Sigmoid colon (tissue), 7 donors: ENCODE data around the gene IGBP1. TPM values are rescaled to one million over a fixed set of nuclear protein-coding genes. Genes with fewer than 3 reads are reported as not detected.
"Not testable (repeated sequence)": the region's sequence is repeated elsewhere in the genome, so short reads cannot be mapped to it uniquely, and the experiment has no call there.

Experiments
- DNase-seq: peaks from one replicate; pipeline ENCODE4 v3.0.0-alpha.2; 2019
- H3K27ac ChIP-seq, 4 donors: fragments of 200-600 bp; sonication (generic); one replicate each; pipeline ENCODE4 v1.5.1; 2016 to 2019; ENCODE audit warnings: mild to moderate bottlenecking in 1 of 4
- H3K27me3 ChIP-seq, 3 donors: fragments of 200-600 bp; sonication (generic); one replicate each; pipeline ENCODE4 v1.5.1; 2019; ENCODE audit warnings: mild to moderate bottlenecking in 1 of 3
- H3K36me3 ChIP-seq, 4 donors: fragments of 200-600 bp; sonication (generic); one replicate each; pipeline ENCODE4 v1.5.1; 2016 to 2019
- H3K4me1 ChIP-seq, 4 donors: fragments of 200-600 bp; sonication (generic); one replicate each; pipeline ENCODE4 v1.5.1; 2017 to 2019
- H3K4me3 ChIP-seq, 4 donors: fragments of 200-600 bp; sonication (generic); one replicate each; pipeline ENCODE4 v1.5.1; 2017 to 2019; ENCODE audit warnings: mild to moderate bottlenecking in 2 of 4, moderate library complexity in 1 of 4
- H3K9me3 ChIP-seq, 4 donors: fragments of 200-600 bp in 3 of 4; sonication (generic) in 3 of 4; one replicate each; pipeline versions ENCODE4 v1.5.1 to v1.6.1; 2013 to 2019
- EP300 ChIP-seq, 4 donors: sonication (generic); formaldehyde crosslinking; IDR thresholded peaks; one replicate each; pipeline ENCODE4 v1.6.1; 2017; ENCODE audit warnings: antibody characterized with exemption in 4 of 4
- POLR2A ChIP-seq, 2 donors: fragments of 450-650 bp; IDR thresholded peaks; one replicate each; pipeline ENCODE4 v1.6.1; 2016; ENCODE audit warnings: antibody characterized with exemption in 2 of 2, mild to moderate bottlenecking in 2 of 2, moderate library complexity in 2 of 2
- POLR2AphosphoS5 ChIP-seq, 4 donors: sonication (generic); formaldehyde crosslinking; IDR thresholded peaks; one replicate each; pipeline ENCODE4 v1.6.1; 2017; ENCODE audit warnings: antibody characterized with exemption in 4 of 4
- WGBS, 2 donors: extraction: QIAGEN DNeasy Blood & Tissue Kit; methylation state at CpG; one replicate each; pipeline ENCODE4 v1.1.7; 2013; 5-methylcytosine and 5-hydroxymethylcytosine counted together
- intact Hi-C: fragments of 100-400 bp; cut with DNase I; formaldehyde crosslinking; loops from one replicate; pipeline ENCODE4 v1.15.1; 2023
- polyA plus RNA-seq, 3 donors: library from polyadenylated mRNA; stranded (reverse); fragments of 200-250 nt; gene quantifications; one replicate each; pipeline ENCODE4 v1.2.3, GENCODE V29; 2013
- total RNA-seq, 4 donors: library from RNA; depleted of rRNA; stranded (reverse); fragments of >200 nt; gene quantifications; one replicate each; pipeline ENCODE4 v1.1.0, GENCODE V29; 2016
- TF ChIP-seq, protein P1 (sequence below), 4 experiments: fragments of 450-650 bp in 3 of 4; fragments of 200-600 bp in 1 of 4; IDR thresholded peaks; one replicate each; pipeline ENCODE4 v1.5.1; 2016 to 2019; ENCODE audit warnings: antibody characterized with exemption in 4 of 4, mild to moderate bottlenecking in 3 of 4, moderate library complexity in 2 of 4
- donor health status: healthy with polysubstance abuse.
- donor health status: Bipolar disorder and iron deficiency.
- donor health status: healthy.

The IGBP1 gene
- total and polyA plus RNA-seq, 7 donors, result 69.7 to 126 (median 91.7) TPM

DNA sequence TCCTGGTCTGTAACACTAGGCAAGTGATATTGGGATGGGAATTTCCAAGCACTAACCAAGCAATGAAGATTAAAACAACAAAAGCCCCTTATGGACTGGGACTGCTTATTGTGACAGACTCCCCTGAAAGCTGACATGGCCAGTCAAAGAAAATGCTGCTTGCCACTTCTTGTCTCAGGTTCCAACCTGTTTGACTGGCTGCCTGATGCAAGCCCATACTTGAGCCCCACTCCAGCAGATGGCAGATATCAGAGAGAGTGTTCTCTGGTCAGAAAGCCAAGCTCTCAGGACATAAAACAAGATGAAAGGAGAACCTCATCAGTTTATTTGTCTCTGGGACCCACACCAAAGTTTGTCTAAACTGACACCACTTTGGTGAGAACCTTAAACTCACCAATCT lies 15.5 kb upstream of the IGBP1 start:
- peaks cover 0 to 8% (median 0%) of the 10 kb centered on the region in 4 donors for H3K9me3 ChIP-seq
- intact Hi-C loops, result no loop called here

DNA sequence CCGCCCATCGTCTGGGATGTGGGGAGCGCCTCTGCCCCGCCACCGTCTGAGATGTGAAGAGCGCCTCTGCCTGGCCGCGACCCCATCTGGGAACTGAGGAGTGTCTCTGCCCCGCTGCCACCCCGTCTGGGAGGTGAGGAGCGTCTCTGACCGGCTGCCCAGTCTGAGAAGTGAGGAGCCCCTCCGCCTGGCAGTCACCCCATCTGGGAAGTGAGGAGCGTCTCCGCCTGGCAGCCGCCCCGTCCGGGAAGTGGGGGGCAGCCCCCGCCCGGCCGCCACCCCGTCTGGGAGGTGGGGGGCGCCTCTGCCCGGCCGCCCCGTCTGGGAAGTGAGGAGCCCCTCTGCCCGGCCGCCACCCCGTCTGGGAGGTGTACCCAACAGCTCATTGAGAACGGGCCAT lies 10.2 kb upstream of the IGBP1 start:
- H3K4me3 ChIP-seq, H3K36me3 ChIP-seq, H3K27ac ChIP-seq, DNase-seq, H3K27me3 ChIP-seq, H3K4me1 ChIP-seq, H3K9me3 ChIP-seq, intact Hi-C loops: not testable (repeated sequence)
- 96 to 97% methylated on average over 22 to 26 of the region's 30 CpGs for WGBS, 2 donors

More for the DNA sequence above, 15.5 kb upstream of the IGBP1 start:
- H3K27me3 ChIP-seq, result no peaks in the 10 kb centered on the region
- no peaks in the 10 kb centered on the region for H3K36me3 ChIP-seq
- H3K4me1 ChIP-seq, result no peaks in the 10 kb centered on the region
- H3K4me3 ChIP-seq, result no peak overlapping the region
- TF ChIP-seq POLR2A (IDR thresholded peaks at IDR 0.05), result no peak
- no peak for TF ChIP-seq EP300 (IDR thresholded peaks at IDR 0.05)
- TF ChIP-seq POLR2AphosphoS5 (IDR thresholded peaks at IDR 0.05), result no peak
- TF ChIP-seq, protein P1, sequence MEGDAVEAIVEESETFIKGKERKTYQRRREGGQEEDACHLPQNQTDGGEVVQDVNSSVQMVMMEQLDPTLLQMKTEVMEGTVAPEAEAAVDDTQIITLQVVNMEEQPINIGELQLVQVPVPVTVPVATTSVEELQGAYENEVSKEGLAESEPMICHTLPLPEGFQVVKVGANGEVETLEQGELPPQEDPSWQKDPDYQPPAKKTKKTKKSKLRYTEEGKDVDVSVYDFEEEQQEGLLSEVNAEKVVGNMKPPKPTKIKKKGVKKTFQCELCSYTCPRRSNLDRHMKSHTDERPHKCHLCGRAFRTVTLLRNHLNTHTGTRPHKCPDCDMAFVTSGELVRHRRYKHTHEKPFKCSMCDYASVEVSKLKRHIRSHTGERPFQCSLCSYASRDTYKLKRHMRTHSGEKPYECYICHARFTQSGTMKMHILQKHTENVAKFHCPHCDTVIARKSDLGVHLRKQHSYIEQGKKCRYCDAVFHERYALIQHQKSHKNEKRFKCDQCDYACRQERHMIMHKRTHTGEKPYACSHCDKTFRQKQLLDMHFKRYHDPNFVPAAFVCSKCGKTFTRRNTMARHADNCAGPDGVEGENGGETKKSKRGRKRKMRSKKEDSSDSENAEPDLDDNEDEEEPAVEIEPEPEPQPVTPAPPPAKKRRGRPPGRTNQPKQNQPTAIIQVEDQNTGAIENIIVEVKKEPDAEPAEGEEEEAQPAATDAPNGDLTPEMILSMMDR (IDR thresholded peaks at IDR 0.05), result no peak
- DNase-seq, result no peak
- H3K27ac ChIP-seq, result no peak overlapping the region

DNA sequence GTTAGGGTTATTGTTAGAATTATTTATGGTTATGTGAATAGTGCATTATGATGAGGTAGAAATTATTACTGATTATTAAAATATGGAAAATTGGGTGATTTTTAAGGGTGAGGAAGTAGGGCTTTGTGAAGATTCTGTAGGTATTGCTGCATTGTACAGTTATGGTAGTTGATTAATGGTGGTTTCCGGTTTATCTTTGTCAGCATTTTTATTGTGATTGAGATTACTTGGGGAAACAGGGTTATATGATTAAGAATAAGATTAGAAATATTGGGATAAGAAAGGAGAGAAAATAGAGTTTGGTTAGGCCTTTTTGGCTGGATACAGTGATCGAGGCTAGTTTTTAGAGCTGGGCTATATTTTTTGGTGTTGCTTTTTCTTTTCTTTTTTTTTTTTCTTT lies 8.6 kb upstream of the IGBP1 start:
- intact Hi-C loops, result no loop called here
- no peak for DNase-seq
- H3K4me1 ChIP-seq, result no peaks in the 10 kb centered on the region
- WGBS, 2 donors, result 89 to 95% methylated on average over 2 of the region's 2 CpGs
- TF ChIP-seq POLR2AphosphoS5 (IDR thresholded peaks at IDR 0.05), result no peak
- TF ChIP-seq EP300 (IDR thresholded peaks at IDR 0.05), result no peak
- TF ChIP-seq, protein P1 (IDR thresholded peaks at IDR 0.05), result no peak
- no peak for TF ChIP-seq POLR2A (IDR thresholded peaks at IDR 0.05)
- no peak overlapping the region for H3K4me3 ChIP-seq
- no peaks in the 10 kb centered on the region for H3K27me3 ChIP-seq
- no peaks in the 10 kb centered on the region for H3K9me3 ChIP-seq
- no peaks in the 10 kb centered on the region for H3K36me3 ChIP-seq
- no peak overlapping the region for H3K27ac ChIP-seq

DNA sequence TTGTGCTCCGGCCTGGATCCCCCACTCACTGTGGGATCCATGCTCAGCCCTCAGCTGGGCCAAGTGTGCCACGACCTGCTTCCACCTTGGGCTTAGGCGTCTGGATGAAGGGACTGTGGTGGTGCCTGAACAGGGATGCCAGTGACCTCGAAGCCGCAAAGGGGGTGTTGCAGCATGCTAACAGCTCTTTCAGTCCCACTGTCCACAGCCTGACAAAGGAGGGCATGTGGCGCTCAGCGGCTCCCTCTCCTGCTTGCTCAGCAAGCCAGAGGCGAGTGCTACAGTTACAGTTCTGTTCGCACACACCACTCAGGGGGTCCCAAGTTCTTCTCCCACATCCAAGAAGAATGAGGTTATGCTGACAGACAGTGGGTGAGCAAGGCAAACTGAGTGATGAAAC lies 5.2 kb upstream of the IGBP1 start:
- Histone ChIP-seq H3K9me3 (no peaks in the 10 kb centered on the region), H3K27me3 (no peaks in the 10 kb centered on the region), H3K27ac (no peak overlapping the region), H3K36me3 (no peaks in the 10 kb centered on the region), H3K4me3 (no peak overlapping the region), H3K4me1 (peaks cover 0 to 6% (median 0%) of the 10 kb centered on the region in 4 donors)
- WGBS, 2 donors, result 88 to 90% methylated on average over 9 of the region's 9 CpGs
- no peak for DNase-seq
- intact Hi-C loops, result no loop called here
- TF ChIP-seq EP300 (IDR thresholded peaks at IDR 0.05), result no peak
- no peak for TF ChIP-seq POLR2AphosphoS5 (IDR thresholded peaks at IDR 0.05)
- no peak for TF ChIP-seq POLR2A (IDR thresholded peaks at IDR 0.05)
- TF ChIP-seq, protein P1 (IDR thresholded peaks at IDR 0.05), result no peak

DNA sequence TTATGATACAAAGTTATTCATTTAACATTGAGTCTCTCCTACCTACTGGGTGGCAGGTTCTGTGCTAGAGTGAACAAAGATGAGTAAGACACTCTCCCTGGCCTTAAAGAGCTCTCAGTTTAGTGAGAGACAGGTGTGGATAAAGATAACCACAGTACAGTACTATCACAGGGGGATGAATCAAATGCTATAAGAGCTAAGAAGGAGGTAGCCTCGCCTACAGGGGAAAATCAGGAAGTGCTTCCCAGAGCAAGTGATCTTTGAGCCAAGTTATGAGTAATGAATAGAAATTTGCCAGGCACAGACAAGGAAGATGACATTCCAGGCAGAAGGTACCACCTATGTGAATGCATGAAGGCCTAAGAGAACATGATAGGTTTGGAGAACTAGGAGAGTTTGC lies 3.4 kb upstream of the IGBP1 start:
- H3K9me3 ChIP-seq, result no peaks in the 10 kb centered on the region
- no peak overlapping the region for H3K4me3 ChIP-seq
- TF ChIP-seq POLR2A (IDR thresholded peaks at IDR 0.05) (no peak), POLR2AphosphoS5 (IDR thresholded peaks at IDR 0.05) (no peak), EP300 (IDR thresholded peaks at IDR 0.05) (no peak)
- TF ChIP-seq, protein P1 (IDR thresholded peaks at IDR 0.05), result no peak
- H3K27ac ChIP-seq, result no peak overlapping the region
- intact Hi-C loops, result loop anchor here (5.0 to 10.0 kb wide), 3 partner anchors 155 to 513 kb away; partner anchors contain the start of genes EDA, PDZD11 and RAB41
- DNase-seq, result no peak
- H3K27me3 ChIP-seq, result no peaks in the 10 kb centered on the region
- H3K36me3 ChIP-seq, result no peaks in the 10 kb centered on the region
- WGBS, 2 donors, result 10 to 50% methylated on average over 1 of the region's 1 CpG
- H3K4me1 ChIP-seq, result peaks cover 0 to 13% (median 6%) of the 10 kb centered on the region in 4 donors
